NCI-H187 treated with DMSO at 0.1 percent for 48 hours (cell line): ENCODE measurements around the gene RASL10A.
A peak's percentile ranks its signal among the peaks of the same experiment; 100 is the strongest.

Experiments
- DNase-seq: peaks from one replicate; lab custom pipeline; 2025; lab: John Stamatoyannopoulos, UW

Gene RASL10A

DNA sequence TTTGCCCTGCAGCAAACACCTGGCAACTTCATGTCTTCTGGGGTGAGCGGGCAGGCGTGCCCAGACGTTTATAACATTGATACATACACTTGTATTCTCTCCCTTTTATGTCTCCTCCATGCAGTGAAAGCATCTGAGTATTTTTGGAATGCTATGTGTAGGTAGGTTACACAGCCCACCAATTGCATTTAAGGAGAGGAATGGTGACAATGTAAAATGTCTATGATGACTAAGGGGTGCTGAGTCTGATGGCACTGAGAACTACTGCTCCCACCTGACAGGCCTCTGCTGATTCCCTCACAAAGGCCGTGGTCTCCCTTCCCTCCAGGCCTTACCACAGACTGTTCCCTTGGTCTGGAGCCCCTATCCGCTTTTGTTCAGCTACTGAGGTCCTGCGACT, 22.9 kb upstream of the RASL10A start:
- DNase-seq: no peak

DNA sequence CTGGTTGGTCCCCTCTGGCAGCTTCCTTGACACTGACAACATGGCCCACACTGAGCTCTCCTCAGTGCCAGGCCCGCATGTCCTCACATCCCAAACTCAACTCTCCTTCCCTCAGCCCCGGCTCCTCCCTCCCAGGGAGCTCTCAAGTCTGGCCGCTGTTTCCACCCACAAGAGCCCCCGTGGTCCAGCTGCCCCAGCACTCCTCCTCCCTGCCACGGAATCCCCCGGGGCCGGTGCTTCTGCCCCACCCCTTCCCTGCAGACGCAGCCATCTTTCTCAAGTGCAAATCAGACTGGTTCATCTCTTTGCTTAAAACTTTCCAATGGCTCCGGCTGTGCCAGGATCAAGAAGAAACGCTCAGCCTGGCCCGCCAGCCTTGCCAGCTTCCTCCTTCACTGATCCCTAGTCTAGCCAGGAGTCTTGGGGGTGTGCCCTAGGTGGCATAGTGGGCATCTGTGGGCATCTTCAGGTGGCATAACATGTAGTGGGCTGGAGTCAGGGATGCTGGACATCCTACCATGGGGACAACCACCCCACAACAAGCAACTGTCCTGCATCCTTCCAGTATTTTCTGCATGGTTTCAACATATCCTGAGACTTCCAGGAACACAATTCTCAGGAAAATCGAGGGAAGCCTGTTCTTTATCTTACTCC, 22.3 kb upstream of the RASL10A start:
- DNase-seq: no peak

DNA sequence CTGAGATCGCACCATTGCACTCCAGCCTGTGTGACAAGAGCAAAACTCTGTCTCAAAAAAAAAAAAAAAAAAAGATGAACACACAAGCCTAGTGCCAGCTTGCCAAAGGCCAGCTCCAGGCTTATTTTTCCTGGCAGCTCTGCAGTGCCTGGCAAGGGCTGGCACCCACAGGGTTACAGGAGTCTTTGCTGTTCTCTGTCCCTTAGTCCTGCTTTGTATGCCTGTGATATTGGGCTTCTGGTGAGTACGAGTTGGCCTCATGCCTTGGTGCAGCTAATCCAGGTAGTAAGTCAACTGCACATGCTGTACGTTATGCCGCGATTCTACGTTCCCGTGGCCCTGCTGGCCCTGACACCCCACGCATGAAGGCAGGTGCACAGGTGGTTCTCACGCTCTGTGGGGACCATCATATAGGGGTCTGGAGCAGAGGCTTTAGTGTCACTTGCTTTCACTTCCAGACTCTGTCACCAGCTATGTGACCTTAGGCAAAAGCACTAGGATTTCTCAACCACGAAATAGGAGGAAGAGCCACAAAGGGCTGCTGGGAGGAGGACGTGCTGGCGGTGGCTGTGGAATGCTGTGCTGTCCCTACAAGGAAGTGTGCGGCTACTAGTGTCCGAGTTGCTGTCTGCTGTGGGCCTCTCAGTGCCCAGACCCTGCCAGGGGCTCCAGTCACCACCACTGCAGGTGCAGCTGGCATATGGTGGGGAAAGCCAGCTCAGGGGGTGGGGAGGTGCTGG, 21.4 kb upstream of the RASL10A start:
- DNase-seq: no peak

DNA sequence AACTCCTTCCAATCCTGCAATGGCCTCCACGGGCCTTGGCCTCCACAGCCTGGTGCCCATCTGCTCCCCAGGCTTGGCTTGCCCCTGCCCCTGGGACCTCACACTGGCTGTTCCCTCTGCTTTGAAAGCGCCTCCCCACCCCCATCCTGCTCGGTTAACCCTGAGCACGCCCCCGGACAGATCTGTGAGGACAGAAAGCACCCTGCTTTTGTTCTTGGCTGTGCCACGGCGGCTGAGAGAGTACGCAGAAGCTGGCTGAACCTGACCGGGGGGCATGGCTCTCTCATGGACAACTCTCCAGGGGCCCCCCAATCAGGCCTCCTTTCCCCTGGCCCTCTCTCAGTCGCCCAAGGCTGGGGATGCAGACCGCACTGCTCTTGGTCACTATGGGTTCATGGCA, 20.2 kb upstream of the RASL10A start:
- no peak for DNase-seq

DNA sequence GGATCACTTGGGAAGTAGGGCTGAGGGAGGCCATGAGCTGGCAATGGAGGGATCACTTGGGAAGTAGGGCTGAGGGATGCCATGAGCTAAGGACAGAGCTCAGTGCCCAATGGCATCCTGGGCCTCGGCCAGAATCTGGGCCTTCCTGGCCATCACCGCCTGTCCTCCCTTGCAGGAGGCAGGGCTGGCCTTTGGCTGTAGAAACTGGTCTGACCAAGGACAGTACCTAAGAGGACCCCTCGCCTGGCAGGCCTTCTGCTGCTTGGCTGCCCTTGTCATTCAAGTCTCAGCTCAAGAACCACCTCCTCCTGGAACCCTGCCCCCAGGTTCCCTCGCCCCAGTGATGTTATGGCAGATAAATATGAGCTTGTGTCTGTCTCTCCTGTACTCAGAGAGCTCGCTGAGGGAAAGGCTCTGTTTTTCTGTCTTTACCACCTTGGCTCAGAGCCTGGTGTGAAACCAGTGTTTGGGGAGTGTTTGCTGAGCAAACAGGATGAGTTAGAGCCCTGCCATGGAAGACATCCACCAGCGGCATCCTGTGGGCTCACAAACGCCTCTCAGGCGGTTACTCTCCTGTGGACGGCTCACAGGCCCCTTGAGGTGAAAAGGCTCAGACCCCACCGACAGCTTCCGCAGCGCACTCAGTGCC, 19.3 kb upstream of the RASL10A start:
- no peak for DNase-seq

DNA sequence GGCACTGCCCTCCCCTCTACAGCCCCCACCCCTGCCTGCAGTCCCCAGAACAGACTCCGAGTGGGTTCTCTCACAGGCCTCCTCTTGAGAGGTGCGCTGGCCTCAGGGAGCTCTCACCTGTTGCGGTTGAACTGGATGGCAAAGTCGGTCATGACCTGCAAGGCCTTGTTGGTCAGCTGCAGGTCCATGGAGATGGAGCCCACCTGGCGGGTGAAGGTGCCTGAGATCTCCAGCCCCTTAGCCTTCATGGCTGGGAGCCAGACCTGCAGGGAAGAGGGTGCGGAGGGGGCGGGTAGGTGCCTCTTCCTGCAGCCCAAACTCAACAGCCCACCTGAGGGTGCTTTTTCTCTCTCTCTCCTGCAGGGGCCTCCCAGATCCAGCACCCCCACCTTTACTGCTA, 18.7 kb upstream of the RASL10A start:
- DNase-seq: no peak

DNA sequence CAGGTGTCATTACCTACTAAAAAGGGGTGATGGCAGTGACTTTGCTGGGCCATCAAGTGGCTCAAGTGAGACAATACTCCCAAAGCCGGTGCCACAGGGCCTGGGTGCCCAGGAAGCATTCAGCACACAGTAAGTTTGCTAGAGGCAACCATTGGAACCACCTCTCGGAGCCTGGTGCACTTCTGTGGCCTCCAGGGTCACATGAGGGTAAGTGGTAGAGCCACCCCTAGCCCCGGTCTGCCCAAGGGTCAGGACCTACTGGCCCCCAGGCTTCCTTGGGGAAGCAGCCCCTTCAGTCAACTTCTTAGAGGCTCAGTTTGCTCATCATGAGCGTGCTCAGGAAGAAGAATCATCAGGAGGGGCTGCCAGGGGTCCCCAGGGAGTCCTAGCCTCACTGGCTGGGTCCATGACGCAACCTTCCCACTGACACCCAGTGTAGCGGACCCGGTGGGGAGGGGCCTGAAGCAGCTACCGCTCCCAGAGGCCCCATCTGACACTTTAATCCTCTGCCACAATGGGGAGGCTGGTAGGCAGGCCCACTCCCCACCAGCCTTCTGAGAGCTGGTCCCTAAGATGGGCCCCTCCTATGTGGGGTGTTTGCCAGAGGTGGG, 17.5 kb upstream of the RASL10A start:
- DNase-seq: no peak

DNA sequence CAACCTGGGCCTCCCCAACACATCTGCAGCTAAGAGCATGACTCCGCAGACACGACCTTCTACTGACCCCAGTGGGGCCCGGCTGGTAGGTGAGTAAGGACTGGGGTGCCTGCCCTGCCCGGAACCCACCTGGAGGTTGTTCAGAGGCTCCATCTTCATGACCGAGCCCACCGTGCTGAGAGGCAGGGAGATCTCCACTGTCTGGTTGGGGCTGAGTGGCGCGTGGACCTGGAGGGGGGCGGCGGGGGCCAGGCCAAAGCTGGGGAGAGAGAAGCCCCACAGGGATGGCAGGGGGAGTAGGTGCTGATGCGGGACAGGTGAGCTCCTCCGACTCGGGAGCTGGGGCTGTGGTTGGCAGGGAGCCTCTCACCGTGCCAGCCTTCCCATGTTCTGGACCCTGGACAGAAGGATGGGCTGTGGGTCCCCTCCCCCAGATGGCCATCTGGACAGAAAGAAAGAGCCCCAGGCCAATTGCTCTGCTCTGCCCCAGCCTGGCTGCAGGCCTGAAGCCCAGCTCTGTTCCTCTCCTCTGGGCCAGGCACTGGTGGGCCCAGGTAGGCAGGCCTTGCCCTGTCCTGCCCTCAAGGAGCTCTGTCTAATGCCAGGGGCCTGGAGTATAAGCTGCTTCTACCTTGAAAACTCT, 16.3 kb upstream of the RASL10A start:
- DNase-seq: no peak

DNA sequence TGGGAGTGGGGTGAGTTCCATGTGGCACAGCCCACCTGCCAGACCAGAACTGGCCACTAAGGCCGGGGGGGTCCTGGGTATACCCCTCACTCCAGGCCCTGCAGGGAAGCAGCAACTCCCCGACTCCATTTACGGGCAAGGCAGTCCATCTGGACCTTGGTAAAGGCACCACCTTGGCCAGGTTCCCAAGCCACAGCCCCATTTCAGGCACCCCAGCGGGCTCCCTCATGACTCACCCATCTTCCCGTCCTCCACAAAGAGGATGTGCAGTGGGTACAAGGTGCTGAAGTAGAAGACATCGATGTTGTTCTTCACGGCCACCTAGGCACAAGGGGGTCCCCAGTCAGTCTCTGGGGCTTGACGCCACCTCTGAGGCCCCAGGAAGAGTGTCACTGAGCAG, 15.7 kb upstream of the RASL10A start:
- DNase-seq: no peak

DNA sequence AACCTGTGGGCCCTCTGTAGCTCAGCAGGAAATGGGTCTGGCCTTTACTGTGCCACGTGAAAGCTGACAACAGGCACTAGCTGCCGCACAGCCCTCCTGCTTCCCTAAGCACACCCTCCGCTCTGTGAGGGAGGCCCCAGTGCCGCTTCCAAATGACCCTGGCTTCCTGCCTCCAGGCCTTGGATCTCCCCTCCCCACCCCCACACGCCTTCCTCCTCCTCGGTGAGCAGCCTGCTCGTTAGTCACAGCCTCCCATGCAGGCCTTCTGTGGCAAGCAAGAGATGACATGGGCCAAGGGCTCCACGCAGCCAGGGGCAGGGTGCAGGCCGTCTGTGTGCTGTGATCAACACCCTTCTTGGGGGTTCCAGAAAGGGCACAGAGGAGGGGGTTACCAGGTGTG, 15.3 kb upstream of the RASL10A start:
- DNase-seq: peak; percentile 92

DNA sequence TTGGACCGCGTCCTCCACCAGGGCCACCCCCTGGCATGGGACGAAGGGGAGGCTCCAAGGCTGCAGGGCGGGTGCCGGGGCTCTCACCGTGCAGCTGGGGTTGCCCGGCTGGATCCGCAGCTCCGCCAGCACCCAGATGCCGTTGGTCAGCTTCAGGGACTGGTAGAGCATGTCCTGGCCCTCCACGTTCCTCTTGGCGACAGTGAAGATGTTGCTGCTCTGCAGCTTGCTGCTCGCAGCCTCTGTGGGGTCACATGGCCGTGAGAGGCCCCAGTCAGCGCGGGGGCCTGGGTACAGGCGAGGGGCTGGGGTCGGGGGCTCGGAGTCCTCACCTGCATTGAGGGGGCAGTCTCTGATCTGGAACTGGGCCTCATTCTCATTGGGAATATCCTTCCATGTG, 14.8 kb upstream of the RASL10A start:
- DNase-seq: no peak

DNA sequence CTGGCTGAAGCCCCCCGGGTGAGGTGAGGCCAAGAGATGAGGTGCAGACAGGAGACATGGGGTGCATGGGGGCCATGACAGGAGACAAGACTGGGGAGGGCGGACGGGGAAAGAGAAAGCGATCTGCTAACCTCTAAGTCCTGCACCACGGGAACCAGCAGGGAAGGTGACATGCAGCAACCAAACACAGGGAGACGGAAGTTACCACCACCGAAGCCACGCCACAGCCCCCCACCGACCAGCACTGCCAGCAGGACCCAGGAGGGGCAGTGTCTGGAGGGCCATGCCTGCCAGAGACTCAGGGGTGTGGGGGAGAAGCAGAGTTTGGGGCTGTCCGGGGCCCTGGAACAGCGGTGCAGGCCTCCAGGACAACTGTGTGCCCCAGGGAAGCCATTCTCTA, 14.1 kb upstream of the RASL10A start:
- DNase-seq: no peak

DNA sequence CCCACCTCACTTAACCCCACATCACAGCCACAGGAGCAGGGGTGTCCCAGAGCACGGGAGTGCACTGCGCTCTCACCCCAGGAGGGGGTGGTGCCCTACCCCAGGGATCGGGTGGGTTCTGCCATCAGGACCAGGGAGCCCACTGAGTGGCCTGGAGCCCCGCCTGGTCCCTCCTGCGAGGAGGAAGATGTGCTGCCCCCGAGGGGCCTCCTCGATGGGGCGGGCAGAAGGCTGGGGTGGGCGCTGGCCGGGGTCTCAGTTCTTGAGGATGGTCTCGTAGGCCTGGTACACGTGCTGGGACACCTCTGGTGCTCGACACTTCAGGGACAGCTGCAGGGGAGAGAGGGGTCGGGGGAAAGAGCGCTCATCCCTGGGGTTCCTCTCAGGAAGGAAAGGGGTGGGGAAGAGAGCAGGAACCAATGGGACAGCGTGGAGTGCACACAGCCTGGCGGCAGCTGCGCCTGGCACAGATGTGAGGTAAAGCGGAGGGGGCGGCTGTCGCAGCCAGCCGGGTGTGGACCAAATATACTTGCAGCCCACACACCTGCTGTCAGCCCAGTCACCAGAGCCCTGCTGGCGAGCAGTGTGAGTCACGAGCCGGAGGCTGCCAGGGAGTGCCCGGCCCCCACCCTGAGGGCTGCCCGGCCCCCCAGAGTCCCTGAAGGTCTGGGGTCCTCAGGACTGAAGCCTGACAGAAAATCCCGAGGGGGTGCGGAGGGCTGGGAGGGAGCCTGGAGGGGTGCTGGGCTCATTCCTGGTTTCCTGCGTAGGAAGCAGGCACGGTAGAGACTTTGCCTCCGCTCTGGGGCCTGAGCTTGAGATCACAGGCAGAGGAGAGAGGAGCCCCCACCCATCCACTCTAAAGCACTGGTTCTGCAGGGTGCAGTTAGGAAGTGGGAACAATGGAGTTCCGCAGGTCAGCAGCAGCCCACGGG, 13.3 kb upstream of the RASL10A start:
- no peak for DNase-seq

DNA sequence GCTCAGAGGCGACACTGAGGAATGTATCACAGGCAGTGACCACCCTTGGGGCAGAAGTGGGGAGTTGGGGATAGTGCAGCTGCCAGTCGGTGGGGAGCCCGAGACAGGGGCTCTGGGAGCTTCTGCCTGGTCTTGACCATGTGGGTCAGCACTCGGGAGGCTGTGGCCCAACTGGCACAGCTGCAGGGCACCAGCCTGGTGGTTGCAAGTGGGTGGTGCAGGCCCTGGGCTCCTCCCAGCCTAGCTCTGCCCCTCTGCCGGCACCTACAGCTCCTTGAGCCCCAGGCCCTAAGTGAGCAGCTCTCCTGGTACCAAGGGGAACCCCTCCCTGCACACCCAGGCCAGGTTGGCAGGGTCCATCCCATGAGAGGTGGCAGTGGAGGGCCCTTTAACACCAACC, 12.6 kb upstream of the RASL10A start:
- no peak for DNase-seq

DNA sequence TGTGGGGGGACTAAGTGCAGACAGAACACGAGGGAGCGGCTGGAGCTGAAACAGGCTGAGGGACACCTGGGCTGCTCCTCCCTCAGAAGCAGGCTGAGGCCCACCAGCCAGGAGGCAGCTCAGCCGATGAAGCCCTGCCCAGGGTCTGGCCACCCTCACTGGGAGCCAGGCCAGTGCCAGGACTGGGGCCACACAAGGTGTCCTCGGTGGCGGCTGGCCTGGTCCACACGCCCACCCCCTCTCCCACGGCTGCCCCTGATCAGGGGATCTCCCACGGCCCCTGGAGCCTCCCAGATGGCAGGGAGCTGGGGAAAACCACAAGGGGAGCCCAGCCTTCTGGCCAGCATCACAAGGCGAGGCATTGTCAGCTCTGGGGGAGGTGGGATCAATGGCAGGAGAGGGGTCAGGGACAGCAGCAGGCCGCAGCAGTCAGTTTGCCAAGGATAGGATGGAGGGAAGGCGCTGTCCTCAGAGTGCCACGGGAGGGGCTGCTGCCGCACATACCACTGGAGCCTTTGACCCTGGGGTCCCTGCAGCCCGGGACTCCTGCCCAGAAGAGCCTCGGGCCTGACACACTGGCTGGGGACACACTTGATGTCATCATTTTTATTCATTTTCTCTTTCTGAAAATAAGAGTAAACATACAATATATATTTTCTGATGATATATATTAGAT, 11.7 kb upstream of the RASL10A start:
- no peak for DNase-seq

DNA sequence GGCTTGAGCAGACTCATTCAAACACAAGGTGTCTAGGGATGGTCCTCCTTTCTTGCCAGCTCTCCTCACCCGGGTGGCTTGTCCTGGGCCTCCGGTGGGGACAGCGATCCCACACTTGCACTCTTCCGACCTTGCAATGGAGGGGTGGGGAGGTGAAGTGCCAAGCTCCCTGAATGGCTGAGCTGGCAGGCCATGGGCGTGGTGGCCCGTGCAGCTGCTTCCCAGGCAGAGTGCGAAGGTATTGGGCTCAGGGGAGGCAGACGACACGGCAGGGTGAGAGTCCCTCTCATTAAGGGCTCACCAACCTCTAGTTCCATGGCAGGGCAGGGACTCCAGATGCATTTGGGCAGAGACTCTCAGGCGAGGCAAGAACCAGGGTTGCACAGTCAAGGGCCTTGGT, 11.0 kb upstream of the RASL10A start:
- DNase-seq: no peak

DNA sequence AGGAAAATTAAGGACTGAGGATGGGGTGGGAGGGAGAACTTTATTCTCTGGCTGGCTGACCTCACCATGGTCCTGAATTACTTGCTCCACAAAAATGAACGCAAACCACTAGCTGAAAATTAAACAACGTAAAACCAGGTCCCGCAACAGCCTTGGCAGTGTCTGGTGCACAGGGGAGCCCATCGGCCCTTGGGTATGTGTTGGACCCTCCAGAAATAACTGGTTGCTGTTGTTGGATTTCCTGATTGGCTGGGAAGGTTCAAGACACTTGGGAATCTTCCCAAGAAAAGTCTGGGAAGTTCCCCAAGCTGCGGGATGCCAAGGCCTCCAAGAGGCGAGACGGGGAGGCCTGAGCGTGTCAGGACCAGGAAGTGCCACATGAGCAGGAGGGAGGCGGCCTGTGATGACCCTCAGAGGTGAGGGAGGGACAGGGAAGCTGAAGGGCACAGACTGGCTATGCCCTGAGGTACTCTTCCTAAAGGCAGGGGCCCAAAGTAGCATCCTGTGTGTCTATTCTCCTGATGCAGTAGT, 10.4 kb upstream of the RASL10A start:
- no peak for DNase-seq

DNA sequence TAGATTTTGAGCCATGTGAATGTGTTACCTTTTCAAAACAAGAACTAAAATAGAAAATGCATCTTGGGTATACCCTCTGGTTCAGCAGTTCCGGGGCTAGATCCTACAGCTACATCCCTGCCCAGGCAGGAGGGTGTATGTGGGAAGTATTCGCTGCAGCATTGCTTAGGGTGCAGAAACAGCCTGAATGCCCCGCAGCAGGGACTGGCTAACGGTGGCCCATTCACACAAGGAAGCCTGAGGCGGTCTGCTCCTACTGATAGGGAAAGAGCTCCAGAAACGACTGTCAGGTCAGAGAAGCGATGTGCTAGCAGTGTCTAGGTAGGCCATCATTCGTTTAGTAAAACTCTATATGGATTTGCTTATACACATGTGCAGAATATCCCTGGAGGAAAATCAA, 9.9 kb upstream of the RASL10A start:
- DNase-seq: no peak

DNA sequence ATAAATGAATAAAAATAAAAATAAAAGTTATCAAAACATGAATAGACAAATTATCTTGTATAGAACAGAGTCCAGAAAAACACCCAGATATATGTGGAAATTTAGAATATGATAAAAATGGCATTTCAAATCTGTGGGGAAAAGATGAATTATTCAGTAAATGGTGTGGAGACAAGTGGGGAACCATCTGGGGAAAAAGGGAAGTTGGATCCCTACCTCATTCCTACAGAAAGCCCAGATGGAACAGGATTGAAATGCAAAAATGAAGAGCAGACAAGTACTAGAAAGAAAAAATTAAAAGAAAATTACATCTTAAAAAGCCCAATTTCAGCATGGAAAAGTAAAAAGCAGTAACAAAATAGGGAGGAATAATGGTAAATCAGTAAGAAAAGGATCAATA, 8.1 kb upstream of the RASL10A start:
- DNase-seq: no peak

DNA sequence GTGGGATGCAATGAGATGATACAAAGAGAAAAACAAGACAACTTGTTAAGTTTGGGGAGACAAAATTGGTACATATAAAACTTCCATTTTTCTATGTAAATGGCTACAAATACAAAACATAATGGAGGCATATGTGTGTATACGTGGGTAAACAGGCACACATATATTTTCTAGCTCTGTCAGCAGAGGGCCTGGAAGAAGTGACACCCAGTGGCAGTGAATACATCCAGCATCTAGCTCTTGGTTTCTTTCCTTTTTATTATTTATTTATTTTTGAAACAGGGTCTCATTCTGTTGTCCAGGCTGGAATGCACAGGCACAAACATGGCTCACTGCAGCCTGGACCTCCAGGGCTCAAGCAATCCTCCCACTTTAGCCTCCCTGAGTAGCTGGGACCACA, 5.0 kb upstream of the RASL10A start:
- no peak for DNase-seq

DNA sequence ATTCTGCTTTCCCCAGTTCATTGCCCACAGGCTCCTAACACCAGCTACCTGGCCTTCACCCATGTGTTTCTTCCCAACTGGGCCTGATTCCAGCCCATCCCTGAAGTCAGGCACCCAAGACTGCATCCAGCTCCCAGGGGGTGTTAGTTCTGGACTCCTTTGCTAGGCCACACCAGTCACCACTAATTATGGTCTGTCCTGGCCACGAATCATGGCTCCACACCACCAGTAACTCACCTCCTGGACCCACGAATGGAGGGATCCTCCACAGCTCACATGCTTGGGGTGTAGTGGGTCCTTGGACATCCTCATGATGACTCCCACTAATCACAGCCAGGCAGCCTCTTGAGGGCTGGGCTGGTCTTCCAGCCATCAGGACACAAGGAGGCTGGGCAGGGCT, 3.6 kb upstream of the RASL10A start:
- no peak for DNase-seq
